SK-N-SH (cell line): Measurements from ENCODE around the gene RNLS. TPM values are rescaled to one million over a fixed set of nuclear protein-coding genes. Genes with fewer than 3 reads are reported as not detected.

Experiments
- CTCF ChIA-PET: fragments of 300-600, 350-600 bp; formaldehyde crosslinking; extraction: SDS; loops from one replicate; lab custom pipeline; 2021; lab: Yijun Ruan, JAX
- POLR2A ChIA-PET: fragments of 350-600 bp; sonication (Branson Sonifier 250); formaldehyde crosslinking; extraction: SDS; loops from one replicate; lab custom pipeline; 2020; ENCODE audit warnings: antibody characterized with exemption, inconsistent platforms; lab: Yijun Ruan, JAX
- DNase-seq: peaks from one replicate; pipeline ENCODE4 v3.0.0; 2012
- H2AFZ ChIP-seq: fragments of 200-600 bp; sonication (generic); 2 replicates; pipeline ENCODE4 v1.8.1; 2016; ENCODE audit warnings: antibody characterized with exemption, mild to moderate bottlenecking, low read depth
- H3F3A ChIP-seq: fragments of 200-600 bp; sonication (generic); replicated peaks from 2 replicates; pipeline ENCODE3; 2016; ENCODE audit warnings: antibody characterized with exemption, mild to moderate bottlenecking; ENCODE audit not compliant: insufficient read depth
- H3K27ac ChIP-seq, 2 experiments: fragments of 200-500 bp in 1 of 2; fragments of 200-600 bp in 1 of 2; sonication (Bioruptor generic) in 1 of 2; sonication (generic), shearing (Covaris generic) in 1 of 2; 2 replicates each; pipeline versions ENCODE4 v1.5.1 to v1.6.1; 2014 to 2016; ENCODE audit warnings: low read depth in 2 of 2, inconsistent platforms in 1 of 2, low read length in 1 of 2, mild to moderate bottlenecking in 1 of 2, mixed read lengths in 1 of 2
- H3K27me3 ChIP-seq: fragments of 200-600 bp; sonication (generic), shearing (Covaris generic); 2 replicates; pipeline ENCODE4 v1.6.1; 2016; ENCODE audit warnings: mixed run types; ENCODE audit not compliant: insufficient read depth
- H3K36me3 ChIP-seq, 2 experiments: fragments of 200-500 bp in 1 of 2; fragments of 200-600 bp in 1 of 2; sonication (Bioruptor generic) in 1 of 2; sonication (generic) in 1 of 2; replicated peaks in 1 of 2; 2 replicates each; pipeline versions ENCODE3 to v1.5.1; 2014 to 2016; ENCODE audit warnings: low read length in 1 of 2, mild to moderate bottlenecking in 1 of 2; ENCODE audit not compliant: insufficient read depth in 2 of 2, control insufficient read depth in 1 of 2
- H3K4me1 ChIP-seq, 2 experiments: fragments of 200-500 bp in 1 of 2; fragments of 200-600 bp in 1 of 2; sonication (Bioruptor generic) in 1 of 2; sonication (generic), shearing (Covaris generic) in 1 of 2; 2 replicates each; pipeline versions ENCODE4 v1.5.1 to v1.6.1; 2014 to 2016; ENCODE audit warnings: low read depth in 1 of 2, low read length in 1 of 2, mixed run types in 1 of 2; ENCODE audit not compliant: insufficient read depth in 2 of 2, control insufficient read depth in 1 of 2
- H3K4me2 ChIP-seq: fragments of 200-600 bp; sonication (generic), shearing (Covaris generic); 2 replicates; pipeline ENCODE4 v1.6.1; 2017; ENCODE audit warnings: mixed run types
- H3K4me3 ChIP-seq, 2 experiments: fragments of 200-500 bp in 1 of 2; fragments of 200-600 bp in 1 of 2; sonication (Bioruptor generic) in 1 of 2; sonication (generic), shearing (Covaris generic) in 1 of 2; 2 replicates each; pipeline versions ENCODE4 v1.5.1 to v1.8.1; 2014 to 2016; ENCODE audit warnings: low read depth in 2 of 2, inconsistent platforms in 1 of 2, low read length in 1 of 2, mild to moderate bottlenecking in 1 of 2, mixed read lengths in 1 of 2, moderate library complexity in 1 of 2
- H3K79me2 ChIP-seq: fragments of 200-600 bp; sonication (generic); 2 replicates; pipeline ENCODE4 v1.8.1; 2017; ENCODE audit warnings: mild to moderate bottlenecking; ENCODE audit not compliant: insufficient read depth
- H3K9ac ChIP-seq: fragments of 200-600 bp; sonication (generic); 2 replicates; pipeline ENCODE4 v1.6.1; 2017; ENCODE audit warnings: mixed run types
- H3K9me2 ChIP-seq: fragments of 200-600 bp; sonication (generic); 2 replicates; pipeline ENCODE4 v1.6.1; 2017; ENCODE audit warnings: mixed run types
- H3K9me3 ChIP-seq: fragments of 200-600 bp; sonication (generic); 2 replicates; pipeline ENCODE4 v1.6.1; 2017; ENCODE audit warnings: mixed run types, mild to moderate bottlenecking, moderate library complexity
- H4K20me1 ChIP-seq: fragments of 200-600 bp; sonication (generic); 2 replicates; pipeline ENCODE4 v1.6.1; 2017; ENCODE audit warnings: mild to moderate bottlenecking, mixed run types; ENCODE audit not compliant: insufficient read depth
- CHD2 ChIP-seq: fragments of 150-350 bp; IDR thresholded peaks from 2 replicates; pipeline ENCODE4 v1.6.1; 2018; ENCODE audit warnings: low read length; ENCODE audit not compliant: partially characterized antibody
- EP300 ChIP-seq, 2 experiments: IDR thresholded peaks; 2 replicates each; pipeline versions ENCODE4 v1.4.0 to v1.6.1; 2012; ENCODE audit warnings: borderline replicate concordance in 1 of 2, low read depth in 1 of 2, low read length in 1 of 2
- FOXM1 ChIP-seq: IDR thresholded peaks from 2 replicates; pipeline ENCODE4 v1.4.0; 2012; ENCODE audit warnings: low read depth, mild to moderate bottlenecking
- MAX ChIP-seq: IDR thresholded peaks from 2 replicates; pipeline ENCODE4 v1.4.0; 2012; ENCODE audit warnings: low read depth
- MEF2A ChIP-seq: IDR thresholded peaks from 2 replicates; pipeline ENCODE4 v1.4.0; 2012; ENCODE audit warnings: low read depth, borderline replicate concordance
- NRF1 ChIP-seq: IDR thresholded peaks from 2 replicates; pipeline ENCODE4 v1.6.1; 2012; ENCODE audit warnings: low read depth, mild to moderate bottlenecking, low read length
- RAD21 ChIP-seq: IDR thresholded peaks from 2 replicates; pipeline ENCODE4 v1.6.1; 2012; ENCODE audit warnings: mild to moderate bottlenecking, low read length
- RFX5 ChIP-seq: IDR thresholded peaks from 2 replicates; pipeline ENCODE4 v1.6.1; 2012; ENCODE audit warnings: mild to moderate bottlenecking, improper control_type of control experiment, low read length
- TAF1 ChIP-seq: IDR thresholded peaks from 2 replicates; pipeline ENCODE4 v1.6.1; 2012; ENCODE audit warnings: low read depth, mild to moderate bottlenecking, low read length, moderate library complexity, borderline replicate concordance
- TCF12 ChIP-seq: IDR thresholded peaks from 2 replicates; pipeline ENCODE4 v1.4.0; 2012
- TEAD4 ChIP-seq: IDR thresholded peaks from 2 replicates; pipeline ENCODE4 v1.4.0; 2012; ENCODE audit warnings: mild to moderate bottlenecking, borderline replicate concordance; ENCODE audit not compliant: insufficient read depth
- USF1 ChIP-seq: IDR thresholded peaks from 2 replicates; pipeline ENCODE4 v1.4.0; 2012; ENCODE audit warnings: low read depth, borderline replicate concordance
- USF2 ChIP-seq: fragments of 150-350 bp; IDR thresholded peaks from 2 replicates; pipeline ENCODE4 v1.6.1; 2017; ENCODE audit warnings: antibody characterized with exemption, low read length, low read depth, borderline replicate concordance
- WGBS: methylation state at CpG from one replicate; pipeline ENCODE4 v1.1.6; 2017; ENCODE audit warnings: low lambda C conversion rate; 5-methylcytosine and 5-hydroxymethylcytosine counted together
- polyA plus RNA-seq, 3 experiments: library from polyadenylated mRNA; depleted of rRNA; stranded (reverse); fragments of >200 nt; gene quantifications; 2 replicates each; pipeline ENCODE4 v1.2.3, GENCODE V29; 2012
- TF ChIP-seq, protein P1 (sequence below): IDR thresholded peaks from 2 replicates; pipeline ENCODE4 v1.4.0; 2012; ENCODE audit warnings: low read depth, borderline replicate concordance
- TF ChIP-seq, protein P2 (sequence below): IDR thresholded peaks from 2 replicates; pipeline ENCODE4 v1.6.1; 2012; ENCODE audit warnings: mild to moderate bottlenecking, low read depth, low read length, moderate library complexity
- TF ChIP-seq, protein P3 (sequence below): fragments of 200-600 bp; sonication (generic); IDR thresholded peaks from 2 replicates; pipeline ENCODE4 v1.6.1; 2017; ENCODE audit warnings: antibody characterized with exemption, mild to moderate bottlenecking, moderate library complexity

The RNLS gene
- polyA plus RNA-seq, 1 of the 3 experiments (the other 2 are of a cell fraction): not detected

DNA sequence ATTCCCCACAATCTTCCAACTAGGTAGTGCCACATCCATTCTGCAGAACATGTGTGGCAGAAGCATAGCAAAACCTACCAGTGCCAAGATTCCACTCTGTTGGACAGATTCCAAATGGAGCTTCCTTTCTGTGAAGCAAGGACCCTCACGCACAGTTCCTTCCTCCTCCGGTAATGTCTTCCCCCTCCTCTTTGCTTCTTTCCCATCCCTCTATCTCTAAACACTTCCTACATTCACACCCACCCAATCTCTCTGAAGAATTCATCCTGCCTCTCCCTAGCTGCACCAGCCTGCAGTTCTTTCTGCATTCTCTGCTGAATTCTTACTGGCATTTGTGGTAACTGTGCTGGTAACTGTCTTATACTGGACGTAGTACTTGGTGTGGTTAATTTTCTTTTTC is 124.9 kb downstream of the RNLS start (continued):
- TF ChIP-seq, protein P1, sequence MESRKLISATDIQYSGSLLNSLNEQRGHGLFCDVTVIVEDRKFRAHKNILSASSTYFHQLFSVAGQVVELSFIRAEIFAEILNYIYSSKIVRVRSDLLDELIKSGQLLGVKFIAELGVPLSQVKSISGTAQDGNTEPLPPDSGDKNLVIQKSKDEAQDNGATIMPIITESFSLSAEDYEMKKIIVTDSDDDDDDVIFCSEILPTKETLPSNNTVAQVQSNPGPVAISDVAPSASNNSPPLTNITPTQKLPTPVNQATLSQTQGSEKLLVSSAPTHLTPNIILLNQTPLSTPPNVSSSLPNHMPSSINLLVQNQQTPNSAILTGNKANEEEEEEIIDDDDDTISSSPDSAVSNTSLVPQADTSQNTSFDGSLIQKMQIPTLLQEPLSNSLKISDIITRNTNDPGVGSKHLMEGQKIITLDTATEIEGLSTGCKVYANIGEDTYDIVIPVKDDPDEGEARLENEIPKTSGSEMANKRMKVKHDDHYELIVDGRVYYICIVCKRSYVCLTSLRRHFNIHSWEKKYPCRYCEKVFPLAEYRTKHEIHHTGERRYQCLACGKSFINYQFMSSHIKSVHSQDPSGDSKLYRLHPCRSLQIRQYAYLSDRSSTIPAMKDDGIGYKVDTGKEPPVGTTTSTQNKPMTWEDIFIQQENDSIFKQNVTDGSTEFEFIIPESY: no peak
- no peak for TF ChIP-seq RFX5
- no peak for TF ChIP-seq TAF1
- no peak for TF ChIP-seq TEAD4

GRCh38 chr10:88457660-88458059 is 125.5 kb downstream of the RNLS start:
- Histone ChIP-seq H4K20me1 (no peaks in the 10 kb centered on the region), H3K4me3 (no peak overlapping the region), H3K79me2 (no peaks in the 10 kb centered on the region), H3K9me2 (no peaks in the 10 kb centered on the region), H3K4me1 (no peaks in the 10 kb centered on the region), H2AFZ (no peak overlapping the region), H3K4me2 (no peak overlapping the region), H3K27me3 (no peaks in the 10 kb centered on the region), H3K36me3 (no peaks in the 10 kb centered on the region), H3F3A (no peaks in the 10 kb centered on the region), H3K9ac (no peak overlapping the region), H3K27ac (no peak overlapping the region), H3K9me3 (no peaks in the 10 kb centered on the region)
- ChIA-PET POLR2A (no interaction called here), CTCF (no interaction called here)
- TF ChIP-seq NRF1: no peak
- TF ChIP-seq CHD2: no peak
- no peak for TF ChIP-seq RAD21
- no peak for TF ChIP-seq TCF12
- TF ChIP-seq USF2: no peak
- TF ChIP-seq EP300 (IDR thresholded peaks at IDR 0.05; ENCODE audit: borderline replicate concordance in 1 of 2, low read depth in 1 of 2, low read length in 1 of 2): no peak
- TF ChIP-seq, protein P2, sequence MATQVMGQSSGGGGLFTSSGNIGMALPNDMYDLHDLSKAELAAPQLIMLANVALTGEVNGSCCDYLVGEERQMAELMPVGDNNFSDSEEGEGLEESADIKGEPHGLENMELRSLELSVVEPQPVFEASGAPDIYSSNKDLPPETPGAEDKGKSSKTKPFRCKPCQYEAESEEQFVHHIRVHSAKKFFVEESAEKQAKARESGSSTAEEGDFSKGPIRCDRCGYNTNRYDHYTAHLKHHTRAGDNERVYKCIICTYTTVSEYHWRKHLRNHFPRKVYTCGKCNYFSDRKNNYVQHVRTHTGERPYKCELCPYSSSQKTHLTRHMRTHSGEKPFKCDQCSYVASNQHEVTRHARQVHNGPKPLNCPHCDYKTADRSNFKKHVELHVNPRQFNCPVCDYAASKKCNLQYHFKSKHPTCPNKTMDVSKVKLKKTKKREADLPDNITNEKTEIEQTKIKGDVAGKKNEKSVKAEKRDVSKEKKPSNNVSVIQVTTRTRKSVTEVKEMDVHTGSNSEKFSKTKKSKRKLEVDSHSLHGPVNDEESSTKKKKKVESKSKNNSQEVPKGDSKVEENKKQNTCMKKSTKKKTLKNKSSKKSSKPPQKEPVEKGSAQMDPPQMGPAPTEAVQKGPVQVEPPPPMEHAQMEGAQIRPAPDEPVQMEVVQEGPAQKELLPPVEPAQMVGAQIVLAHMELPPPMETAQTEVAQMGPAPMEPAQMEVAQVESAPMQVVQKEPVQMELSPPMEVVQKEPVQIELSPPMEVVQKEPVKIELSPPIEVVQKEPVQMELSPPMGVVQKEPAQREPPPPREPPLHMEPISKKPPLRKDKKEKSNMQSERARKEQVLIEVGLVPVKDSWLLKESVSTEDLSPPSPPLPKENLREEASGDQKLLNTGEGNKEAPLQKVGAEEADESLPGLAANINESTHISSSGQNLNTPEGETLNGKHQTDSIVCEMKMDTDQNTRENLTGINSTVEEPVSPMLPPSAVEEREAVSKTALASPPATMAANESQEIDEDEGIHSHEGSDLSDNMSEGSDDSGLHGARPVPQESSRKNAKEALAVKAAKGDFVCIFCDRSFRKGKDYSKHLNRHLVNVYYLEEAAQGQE: no peak
- no peak for TF ChIP-seq MEF2A
- no peak for TF ChIP-seq FOXM1
- no peak for TF ChIP-seq RFX5
- TF ChIP-seq TEAD4: no peak
- TF ChIP-seq USF1: no peak
- no peak for TF ChIP-seq MAX
- TF ChIP-seq, protein P3, sequence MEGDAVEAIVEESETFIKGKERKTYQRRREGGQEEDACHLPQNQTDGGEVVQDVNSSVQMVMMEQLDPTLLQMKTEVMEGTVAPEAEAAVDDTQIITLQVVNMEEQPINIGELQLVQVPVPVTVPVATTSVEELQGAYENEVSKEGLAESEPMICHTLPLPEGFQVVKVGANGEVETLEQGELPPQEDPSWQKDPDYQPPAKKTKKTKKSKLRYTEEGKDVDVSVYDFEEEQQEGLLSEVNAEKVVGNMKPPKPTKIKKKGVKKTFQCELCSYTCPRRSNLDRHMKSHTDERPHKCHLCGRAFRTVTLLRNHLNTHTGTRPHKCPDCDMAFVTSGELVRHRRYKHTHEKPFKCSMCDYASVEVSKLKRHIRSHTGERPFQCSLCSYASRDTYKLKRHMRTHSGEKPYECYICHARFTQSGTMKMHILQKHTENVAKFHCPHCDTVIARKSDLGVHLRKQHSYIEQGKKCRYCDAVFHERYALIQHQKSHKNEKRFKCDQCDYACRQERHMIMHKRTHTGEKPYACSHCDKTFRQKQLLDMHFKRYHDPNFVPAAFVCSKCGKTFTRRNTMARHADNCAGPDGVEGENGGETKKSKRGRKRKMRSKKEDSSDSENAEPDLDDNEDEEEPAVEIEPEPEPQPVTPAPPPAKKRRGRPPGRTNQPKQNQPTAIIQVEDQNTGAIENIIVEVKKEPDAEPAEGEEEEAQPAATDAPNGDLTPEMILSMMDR: no peak
- no peak for DNase-seq
- 85% methylated on average over 3 of the region's 3 CpGs for WGBS
